IMR-90 (cell line): ENCODE data around the gene HS6ST3. TPM values are rescaled to one million over a fixed set of nuclear protein-coding genes. Genes with fewer than 3 reads are reported as not detected.

Experiments used
- ATAC-seq: fragments of 200-7000 bp; cut with Tn5 transposase; 2 replicates; pipeline ENCODE4 v1.9.1; 2020; ENCODE audit warnings: low read depth, mild to moderate bottlenecking, moderate library complexity
- BruUV-seq: library from RNA; stranded (reverse); fragments of 400-500 nt; replicated peaks from 2 replicates; lab custom pipeline; 2021; lab: Mats Ljungman, UMichigan
- CTCF ChIA-PET: fragments of 300-600 bp; formaldehyde crosslinking; extraction: SDS; loops from one replicate; lab custom pipeline; 2021; ENCODE audit warnings: antibody characterized with exemption; lab: Yijun Ruan, JAX
- POLR2A ChIA-PET: fragments of 300-600 bp; sonication (Branson Sonifier 250); formaldehyde crosslinking; loops from one replicate; lab custom pipeline; 2022; ENCODE audit warnings: antibody characterized with exemption; ENCODE audit not compliant: unreplicated experiment; lab: Charles Lee
- DNase-seq: peaks from one replicate; pipeline ENCODE4 v3.0.0; 2013
- H2AFZ ChIP-seq: replicated peaks from 2 replicates; pipeline ENCODE3; 2013; ENCODE audit warnings: low read length, mild to moderate bottlenecking; ENCODE audit not compliant: poor library complexity
- H2AK5ac ChIP-seq: 2 replicates; pipeline ENCODE4 v1.6.1; 2013; ENCODE audit warnings: low read depth, low read length, inconsistent platforms
- H2AK9ac ChIP-seq: replicated peaks from 2 replicates; pipeline ENCODE3; 2013; ENCODE audit warnings: mild to moderate bottlenecking, low read depth, low read length, moderate library complexity; ENCODE audit not compliant: poor library complexity
- H2BK120ac ChIP-seq: 2 replicates; pipeline ENCODE4 v1.6.1; 2013; ENCODE audit warnings: low read depth, low read length, inconsistent platforms
- H2BK15ac ChIP-seq: 3 replicates; pipeline ENCODE4 v1.6.1; 2013; ENCODE audit warnings: low read depth, low read length, inconsistent platforms
- H2BK20ac ChIP-seq: 2 replicates; pipeline ENCODE4 v1.6.1; 2013; ENCODE audit warnings: low read depth, mild to moderate bottlenecking, inconsistent platforms, low read length, moderate library complexity
- H2BK5ac ChIP-seq: 2 replicates; pipeline ENCODE4 v1.6.1; 2013; ENCODE audit warnings: mild to moderate bottlenecking, low read depth, low read length, inconsistent platforms; ENCODE audit not compliant: poor library complexity, severe bottlenecking
- H3K14ac ChIP-seq: replicated peaks from 2 replicates; pipeline ENCODE4 v1.6.1; 2013; ENCODE audit warnings: low read depth, low read length, inconsistent platforms
- H3K18ac ChIP-seq: 2 replicates; pipeline ENCODE4 v1.6.1; 2013; ENCODE audit warnings: low read depth, low read length, control low read depth
- H3K23ac ChIP-seq: 2 replicates; pipeline ENCODE4 v1.6.1; 2013; ENCODE audit warnings: low read depth, low read length, inconsistent platforms
- H3K27ac ChIP-seq: 2 replicates; pipeline ENCODE4 v1.5.1; 2013; ENCODE audit warnings: mild to moderate bottlenecking, control low read depth, low read length; ENCODE audit not compliant: insufficient read depth
- H3K27me3 ChIP-seq: 2 replicates; pipeline ENCODE4 v1.6.1; 2013; ENCODE audit warnings: low read length; ENCODE audit not compliant: control insufficient read depth, insufficient read depth
- H3K36me3 ChIP-seq: 2 replicates; pipeline ENCODE4 v1.6.1; 2013; ENCODE audit warnings: low read length, mixed read lengths; ENCODE audit not compliant: control insufficient read depth, insufficient read depth
- H3K4ac ChIP-seq: 2 replicates; pipeline ENCODE4 v1.6.1; 2013; ENCODE audit warnings: low read depth, low read length, inconsistent platforms
- H3K4me1 ChIP-seq: 2 replicates; pipeline ENCODE4 v1.6.1; 2013; ENCODE audit warnings: low read length, mixed read lengths; ENCODE audit not compliant: control insufficient read depth, insufficient read depth
- H3K4me2 ChIP-seq: 2 replicates; pipeline ENCODE4 v1.6.1; 2013; ENCODE audit warnings: low read depth, mild to moderate bottlenecking, control low read depth, low read length, moderate library complexity
- H3K4me3 ChIP-seq: 2 replicates; pipeline ENCODE4 v1.5.1; 2013; ENCODE audit warnings: low read depth, mild to moderate bottlenecking, control low read depth, low read length, moderate library complexity; ENCODE audit not compliant: insufficient read depth
- H3K56ac ChIP-seq: 2 replicates; pipeline ENCODE4 v1.6.1; 2013; ENCODE audit warnings: low read length, inconsistent platforms; ENCODE audit not compliant: insufficient read depth; ENCODE audit errors: extremely low read depth
- H3K79me1 ChIP-seq, 2 experiments: 2 replicates each; pipeline ENCODE4 v1.6.1; 2013; ENCODE audit warnings: low read length in 2 of 2, inconsistent platforms in 1 of 2, low read depth in 1 of 2
- H3K9ac ChIP-seq: 2 replicates; pipeline ENCODE4 v1.6.1; 2013; ENCODE audit warnings: low read depth, low read length, control low read depth
- H3K9me1 ChIP-seq: 2 replicates; pipeline ENCODE4 v1.6.1; 2013; ENCODE audit warnings: low read length, inconsistent platforms; ENCODE audit not compliant: insufficient read depth
- H3K9me3 ChIP-seq: 2 replicates; pipeline ENCODE4 v1.6.1; 2013; ENCODE audit warnings: low read length; ENCODE audit not compliant: control insufficient read depth, insufficient read depth
- H4K20me1 ChIP-seq: 2 replicates; pipeline ENCODE4 v1.6.1; 2013; ENCODE audit warnings: low read length, inconsistent platforms; ENCODE audit not compliant: insufficient read depth
- H4K5ac ChIP-seq: 2 replicates; pipeline ENCODE4 v1.6.1; 2013; ENCODE audit warnings: mild to moderate bottlenecking, low read depth, low read length, control low read depth
- H4K8ac ChIP-seq, 2 experiments: 2 replicates each; pipeline ENCODE4 v1.6.1; 2013; ENCODE audit warnings: low read depth in 2 of 2, low read length in 2 of 2, control low read depth in 1 of 2, inconsistent platforms in 1 of 2
- H4K91ac ChIP-seq: 2 replicates; pipeline ENCODE4 v1.6.1; 2013; ENCODE audit warnings: low read depth, low read length, inconsistent platforms; ENCODE audit not compliant: insufficient read depth
- CEBPB ChIP-seq: IDR thresholded peaks from 2 replicates; pipeline ENCODE4 v1.6.1; 2012; ENCODE audit warnings: low read depth, low read length, improper control_type of control experiment
- MXI1 ChIP-seq: IDR thresholded peaks from 2 replicates; pipeline ENCODE4 v1.6.1; 2012; ENCODE audit warnings: low read depth, mild to moderate bottlenecking, low read length, moderate library complexity, borderline replicate concordance
- NFE2L2 ChIP-seq: fragments of 150-350 bp; IDR thresholded peaks from 2 replicates; pipeline ENCODE4 v1.6.1; 2016; ENCODE audit warnings: low read depth, mild to moderate bottlenecking, low read length
- POLR2A ChIP-seq: IDR thresholded peaks from 2 replicates; pipeline ENCODE4 v1.6.1; 2012; ENCODE audit warnings: mild to moderate bottlenecking, low read depth, low read length
- WGBS, 2 experiments: methylation state at CpG; one replicate each; pipeline versions ENCODE4 v1.1.5 to v1.1.7; 2013; ENCODE audit warnings: missing lambda C conversion rate in 2 of 2; ENCODE audit not compliant: insufficient read length in 1 of 2; ENCODE audit errors: extremely low coverage in 2 of 2; 5-methylcytosine and 5-hydroxymethylcytosine counted together
- dilution Hi-C: fragments of 300-500 bp; cut with HindIII; formaldehyde crosslinking; loops from one replicate; pipeline ENCODE4 v1.14.3; 2018; ENCODE audit warnings: low sequenced_read_pairs; ENCODE audit not compliant: unreplicated experiment
- in situ Hi-C: fragments of 300-500 bp; cut with MboI; formaldehyde crosslinking; loops from 3 replicates; pipeline ENCODE4 v1.14.3; 2019; ENCODE audit warnings: low sequenced_read_pairs, inconsistent platforms, mixed read lengths
- intact Hi-C: fragments of 100-400 bp; cut with micrococcal nuclease; formaldehyde crosslinking; loops from 2 replicates; pipeline ENCODE4 v1.10.0; 2022
- polyA plus RNA-seq, 3 experiments: library from polyadenylated mRNA; depleted of rRNA; stranded (reverse); fragments of >200 nt; gene quantifications; 2 replicates each; pipeline ENCODE4 v1.2.3, GENCODE V29; 2012; ENCODE audit warnings: low replicate concordance in 1 of 3
- total RNA-seq: library from RNA; depleted of rRNA; stranded (reverse); fragments of >200 nt; gene quantifications from 2 replicates; pipeline ENCODE4 v1.2.3, GENCODE V29; 2012

The HS6ST3 gene
- total and polyA plus RNA-seq, 2 of the 4 experiments (the other 2 are of a cell fraction), result not detected

DNA sequence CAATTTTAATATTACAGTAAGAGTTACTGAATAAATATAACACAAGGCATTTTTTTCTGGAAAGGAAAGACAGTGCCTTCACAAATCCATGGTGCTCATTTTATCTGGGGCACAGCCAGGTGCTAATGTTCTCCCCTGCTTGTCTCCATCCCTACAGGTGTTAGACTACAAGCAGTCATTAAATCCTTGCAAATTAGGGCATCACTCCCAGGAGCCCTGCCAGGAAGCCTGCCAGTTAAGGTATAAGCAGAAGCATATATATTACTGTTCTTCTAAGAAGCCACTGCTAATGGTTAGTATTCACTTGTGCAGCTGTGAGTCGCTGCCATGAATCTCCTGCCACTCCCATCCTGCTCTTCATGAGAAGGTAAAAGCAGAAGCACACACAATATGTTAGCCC, 754.7 kb downstream of the HS6ST3 start:
- no peaks in the 10 kb centered on the region for H4K20me1 ChIP-seq
- intact Hi-C loops (no loop called here), in situ Hi-C loops (no loop called here), dilution Hi-C loops (no loop called here)
- no peak for TF ChIP-seq CEBPB
- no peak for TF ChIP-seq POLR2A
- no peak for TF ChIP-seq MXI1
- TF ChIP-seq NFE2L2, result no peak
- CTCF ChIA-PET, result no interaction called here
- no peaks in the 10 kb centered on the region for H3K9me1 ChIP-seq
- H4K8ac ChIP-seq, result no peak overlapping the region
- H4K91ac ChIP-seq, result no peak overlapping the region
- H2BK120ac ChIP-seq, result no peak overlapping the region
- H3K79me1 ChIP-seq, result no peaks in the 10 kb centered on the region
- H3K9me3 ChIP-seq, result no peaks in the 10 kb centered on the region
- no peak overlapping the region for H3K9ac ChIP-seq
- ATAC-seq, result no peak
- no peak overlapping the region for H2AK5ac ChIP-seq
- WGBS, 2 experiments, result no CpG with 5 or more reads among the region's 1 CpG
- H3K36me3 ChIP-seq, result no peaks in the 10 kb centered on the region
- H3K27ac ChIP-seq, result no peak overlapping the region
- no peak overlapping the region for H3K23ac ChIP-seq
- H3K4ac ChIP-seq, result no peak overlapping the region
- no peak overlapping the region for H2BK5ac ChIP-seq
- H3K4me2 ChIP-seq, result no peak overlapping the region
- POLR2A ChIA-PET, result no interaction called here
- no peak overlapping the region for H3K56ac ChIP-seq
- no peaks in the 10 kb centered on the region for H3K4me1 ChIP-seq
- no peak overlapping the region for H4K5ac ChIP-seq
- H3K14ac ChIP-seq, result no peak overlapping the region
- no peak overlapping the region for H3K4me3 ChIP-seq
- H2AK9ac ChIP-seq, result no peak overlapping the region
- DNase-seq, result no peak
- no peaks in the 10 kb centered on the region for H3K27me3 ChIP-seq
- no peak overlapping the region for H2AFZ ChIP-seq
- BruUV-seq, result no TSS peak
- H2BK20ac ChIP-seq, result no peak overlapping the region
- no peak overlapping the region for H3K18ac ChIP-seq
- no peak overlapping the region for H2BK15ac ChIP-seq
